ENCODE data around the gene CPAMD8. TPM values are rescaled to one million over a fixed set of nuclear protein-coding genes. Genes with fewer than 3 reads are reported as not detected.
A peak's percentile ranks its signal among the peaks of the same experiment; 100 is the strongest.

CPAMD8 gene
- 1 to 10 TPM; 2.0 to 5.2 TPM for total RNA-seq

DNA sequence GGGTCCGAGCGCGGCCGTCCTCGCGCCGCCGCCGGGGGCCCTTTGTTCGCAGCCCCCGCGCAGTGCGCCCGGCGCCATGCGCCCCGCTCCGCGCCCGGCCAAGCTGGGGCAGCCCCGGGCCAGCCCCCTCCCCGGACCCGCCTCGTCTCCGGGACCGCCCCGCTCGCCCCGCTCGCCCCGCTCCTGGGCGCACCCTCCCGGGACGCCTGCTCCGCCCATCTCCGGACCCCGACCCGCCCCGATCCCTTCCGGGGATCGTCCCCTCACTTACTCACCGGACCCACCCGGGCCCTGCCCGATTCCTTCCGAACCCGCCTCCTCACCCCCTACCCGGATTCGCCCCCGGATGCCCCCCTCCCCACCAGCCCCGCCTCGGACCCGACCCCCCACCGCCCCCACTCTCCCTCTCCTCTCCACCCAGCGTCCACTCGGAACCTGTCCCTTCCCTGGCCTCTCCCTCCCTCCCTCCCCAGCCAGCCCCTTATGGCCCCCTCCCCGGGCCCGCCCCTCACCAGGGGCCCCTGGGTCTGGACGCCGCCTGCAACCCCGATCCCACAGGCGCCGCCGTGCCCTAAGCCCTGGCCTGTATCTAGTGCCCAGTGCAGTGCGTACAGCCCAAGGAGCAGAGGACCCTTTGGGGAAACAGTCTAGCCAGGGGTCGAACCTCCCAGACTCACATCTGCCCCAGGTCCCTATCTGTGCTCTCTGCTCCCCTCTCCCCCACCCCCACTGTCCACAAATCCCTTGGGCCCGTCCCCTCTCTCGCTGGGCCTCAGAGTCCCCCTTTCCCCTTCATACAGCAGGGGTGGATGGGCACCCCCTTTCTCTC lies at the start of gene CPAMD8:
TSS of gene CPAMD8 (minus strand) at position 105 of the 829 bp plus-strand sequence. CDS start 168 bp downstream, outside the sequence.
- no peak within 1 kb of the TSS for H3K4me3 ChIP-seq
- 2 to 7% methylated on average over 6 to 48 of the region's 67 CpGs for WGBS, 2 donors
- H3K27me3 ChIP-seq: no peaks in the 10 kb centered on the region
- ATAC-seq (no peak), DNase-seq (no peak)
- no peak within 1 kb of the TSS for H3K27ac ChIP-seq
- no peak for TF ChIP-seq POLR2A (IDR thresholded peaks at IDR 0.05)
- TF ChIP-seq, protein P1, sequence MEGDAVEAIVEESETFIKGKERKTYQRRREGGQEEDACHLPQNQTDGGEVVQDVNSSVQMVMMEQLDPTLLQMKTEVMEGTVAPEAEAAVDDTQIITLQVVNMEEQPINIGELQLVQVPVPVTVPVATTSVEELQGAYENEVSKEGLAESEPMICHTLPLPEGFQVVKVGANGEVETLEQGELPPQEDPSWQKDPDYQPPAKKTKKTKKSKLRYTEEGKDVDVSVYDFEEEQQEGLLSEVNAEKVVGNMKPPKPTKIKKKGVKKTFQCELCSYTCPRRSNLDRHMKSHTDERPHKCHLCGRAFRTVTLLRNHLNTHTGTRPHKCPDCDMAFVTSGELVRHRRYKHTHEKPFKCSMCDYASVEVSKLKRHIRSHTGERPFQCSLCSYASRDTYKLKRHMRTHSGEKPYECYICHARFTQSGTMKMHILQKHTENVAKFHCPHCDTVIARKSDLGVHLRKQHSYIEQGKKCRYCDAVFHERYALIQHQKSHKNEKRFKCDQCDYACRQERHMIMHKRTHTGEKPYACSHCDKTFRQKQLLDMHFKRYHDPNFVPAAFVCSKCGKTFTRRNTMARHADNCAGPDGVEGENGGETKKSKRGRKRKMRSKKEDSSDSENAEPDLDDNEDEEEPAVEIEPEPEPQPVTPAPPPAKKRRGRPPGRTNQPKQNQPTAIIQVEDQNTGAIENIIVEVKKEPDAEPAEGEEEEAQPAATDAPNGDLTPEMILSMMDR (IDR thresholded peaks at IDR 0.05): no peak
- no peaks in the 10 kb centered on the region for H3K4me1 ChIP-seq
- intact Hi-C loops (cut with DNase I): no loop called here
- H3K9me3 ChIP-seq: peaks cover 0 to 5% (median 0%) of the 10 kb centered on the region in 3 donors
- no peaks in the 10 kb centered on the region for H3K36me3 ChIP-seq (replicated peaks in 1 of 2; ENCODE audit: insufficient read depth in 1 of 2, low read depth in 2 of 2)

DNA sequence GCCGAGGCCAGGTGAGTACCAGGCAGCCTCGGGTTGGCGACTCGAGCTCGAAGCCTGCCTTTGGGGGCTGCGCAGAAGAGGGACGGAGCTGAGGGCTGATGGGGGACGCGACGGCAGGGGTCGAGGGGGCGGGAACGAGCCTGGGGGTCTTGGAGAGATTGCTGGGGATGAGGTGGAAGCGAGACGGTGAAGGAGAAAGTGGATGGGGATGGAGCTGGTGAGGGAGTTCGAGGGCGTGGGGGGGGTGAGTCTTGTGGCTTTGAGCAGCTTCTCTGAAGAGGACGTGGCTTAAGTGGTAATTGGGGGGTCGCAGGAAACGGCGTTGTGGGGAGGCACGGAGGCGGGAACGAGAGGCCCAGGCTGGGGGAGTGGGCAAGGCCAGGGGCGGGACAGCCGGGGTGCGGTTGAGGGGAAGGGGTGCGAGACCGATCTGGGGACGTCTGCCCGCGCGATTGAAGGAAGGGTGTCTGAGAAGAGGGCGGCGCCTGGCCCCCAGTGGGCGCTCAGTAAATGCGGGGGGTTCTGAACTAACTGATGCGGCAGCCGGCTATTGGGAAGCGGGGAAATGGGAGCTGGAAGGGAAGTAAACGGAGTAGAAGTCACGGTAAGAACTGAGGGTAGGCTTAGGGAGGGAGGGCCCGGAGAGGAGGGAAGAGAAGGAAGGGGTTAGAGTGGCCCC lies 49.4 kb upstream of the CPAMD8 start:
- H3K4me1 ChIP-seq: peaks cover 33% of the 10 kb centered on the region
- H3K27me3 ChIP-seq: no peaks in the 10 kb centered on the region

DNA sequence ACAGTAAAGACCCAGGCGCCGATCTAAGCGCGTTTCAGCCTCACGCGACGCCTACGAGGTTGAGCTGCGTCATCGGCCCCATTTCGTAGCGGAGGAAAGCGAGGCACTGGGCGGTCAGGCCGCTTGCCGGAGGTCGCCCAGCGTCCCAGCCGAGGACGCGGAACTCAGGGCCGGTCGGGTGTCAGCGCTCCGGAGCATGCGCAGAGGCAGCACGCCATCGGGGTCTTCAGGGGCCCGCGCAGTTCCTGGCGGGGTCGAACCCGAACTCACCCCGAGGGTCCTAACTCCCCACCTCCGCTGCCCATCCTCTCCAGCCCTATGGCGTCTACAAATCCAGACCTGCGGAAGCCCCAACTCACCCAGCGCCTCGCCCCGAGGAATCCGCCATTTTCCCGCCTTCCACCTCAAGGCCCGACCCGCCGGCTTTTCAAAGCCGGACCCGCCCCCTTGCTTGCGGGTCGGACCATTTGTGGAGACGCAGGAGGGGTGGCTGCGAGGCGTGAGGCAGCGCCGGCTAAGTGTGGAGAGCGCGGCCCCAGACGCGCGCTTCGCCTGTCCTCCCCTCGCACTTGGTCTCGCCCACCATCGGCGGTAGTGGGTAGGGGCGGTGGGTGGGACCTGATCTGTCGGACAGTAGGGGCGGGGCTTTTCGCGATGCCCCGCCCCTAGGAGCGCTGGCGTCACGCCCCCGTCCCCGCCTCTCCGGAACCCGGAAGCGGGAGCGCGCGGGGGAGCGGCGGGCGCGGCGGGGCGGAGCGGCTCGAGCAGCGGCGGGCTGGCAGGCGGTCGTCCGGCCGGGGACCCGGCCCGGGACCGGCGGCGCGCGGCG lies 48.6 kb upstream of the CPAMD8 start, which contains the start of the genes HAUS8 and MYO9B:
TSS of gene HAUS8 (minus strand) at position 418 of the 829 bp plus-strand sequence. CDS start at position 388, 30 bp downstream.
TSS of gene MYO9B (plus strand) at position 743 of the 829 bp plus-strand sequence. CDS start 25,941 bp downstream, outside the sequence.
- no peaks in the 10 kb centered on the region for H3K9me3 ChIP-seq
- no peaks in the 10 kb centered on the region for H3K27me3 ChIP-seq
- WGBS, 2 donors: 0% methylated on average over 36 to 100 of the region's 103 CpGs
- peaks cover 33% of the 10 kb centered on the region for H3K4me1 ChIP-seq
- H3K4me3 ChIP-seq: peak within 1 kb of the TSS; percentile 50 to 81
- H3K27ac ChIP-seq: peak within 1 kb of the TSS; percentile 56 to 87 (median 74)
- ATAC-seq (peak; percentile 99), DNase-seq (peak; percentile 99 to 100 (median 100))
- TF ChIP-seq, protein P1 (IDR thresholded peaks at IDR 0.05): peak in 1 of 7 experiments; percentile 23
- peak; percentile 8 to 64 (median 60) for TF ChIP-seq POLR2A (IDR thresholded peaks at IDR 0.05)
- intact Hi-C loops (cut with DNase I): loop anchor here (10.0 kb wide), 1 partner anchor 140 kb away; the partner anchor contains the start of gene USE1
- H3K36me3 ChIP-seq (replicated peaks in 1 of 2; ENCODE audit: insufficient read depth in 1 of 2, low read depth in 2 of 2): no peaks in the 10 kb centered on the region

More for the DNA sequence above, 49.4 kb upstream of the CPAMD8 start:
- Histone ChIP-seq H3K4me3 (peak overlapping the region; percentile 46 to 81), H3K27ac (peak overlapping the region; percentile 55 to 82 (median 66)), H3K36me3 (replicated peaks in 1 of 2; ENCODE audit: insufficient read depth in 1 of 2, low read depth in 2 of 2) (no peaks in the 10 kb centered on the region), H3K9me3 (no peaks in the 10 kb centered on the region)
- DNase-seq: peak; percentile 25 to 58 (median 38)
- intact Hi-C loops (cut with DNase I): loop anchor here (10.0 kb wide), 1 partner anchor 139 kb away; the partner anchor contains the start of gene USE1
- TF ChIP-seq, protein P1 (IDR thresholded peaks at IDR 0.05): no peak
- TF ChIP-seq POLR2A (IDR thresholded peaks at IDR 0.05): no peak
- 0 to 1% methylated on average over 40 to 43 of the region's 43 CpGs for WGBS, 2 donors
- ATAC-seq: no peak

DNA sequence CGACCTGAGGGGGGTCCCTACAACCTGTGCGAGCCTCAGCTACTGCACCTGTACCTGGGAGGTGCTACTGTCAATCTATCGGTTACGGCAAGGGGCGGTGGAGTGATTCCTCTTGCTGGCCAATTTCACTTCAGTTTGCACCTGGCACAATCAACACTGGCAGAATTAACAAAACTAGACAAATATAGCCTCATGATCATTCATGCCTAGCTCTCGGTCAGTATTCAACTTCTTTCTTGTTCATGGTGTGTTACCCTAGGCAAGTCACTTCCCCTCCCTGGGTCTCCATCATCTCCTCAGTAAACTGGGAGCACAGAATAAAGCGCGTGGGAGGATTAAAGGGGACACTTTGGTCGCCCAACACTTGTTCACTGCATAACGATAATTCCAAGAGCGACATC lies 48.0 kb upstream of the CPAMD8 start:
- Histone ChIP-seq H3K27me3 (no peaks in the 10 kb centered on the region), H3K9me3 (no peaks in the 10 kb centered on the region), H3K4me1 (peaks cover 29% of the 10 kb centered on the region), H3K27ac (peak overlapping the region; percentile 53 to 87 (median 74)), H3K36me3 (replicated peaks in 1 of 2; ENCODE audit: insufficient read depth in 1 of 2, low read depth in 2 of 2) (no peaks in the 10 kb centered on the region), H3K4me3 (peak overlapping the region; percentile 50 to 79)
- intact Hi-C loops (cut with DNase I): loop anchor here (10.0 kb wide), 1 partner anchor 140 kb away; the partner anchor contains the start of gene USE1
- no peak for DNase-seq
- no peak for ATAC-seq
- 4 to 6% methylated on average over 11 of the region's 11 CpGs for WGBS, 2 donors
- TF ChIP-seq, protein P1 (IDR thresholded peaks at IDR 0.05): no peak
- no peak for TF ChIP-seq POLR2A (IDR thresholded peaks at IDR 0.05)

Measured in body of pancreas (tissue), 4 donors.